HepG2 (cell line): Measurements from ENCODE around the gene SCFD2. TPM values are rescaled to one million over a fixed set of nuclear protein-coding genes. Genes with fewer than 3 reads are reported as not detected.

ENCODE experiments used
- ATAC-seq: fragments of 200-7000 bp; cut with Tn5 transposase; 3 replicates; pipeline ENCODE4 v1.9.1; 2020; ENCODE audit warnings: mild to moderate bottlenecking, moderate library complexity
- BruUV-seq: library from RNA; stranded (reverse); fragments of 400-500 nt; replicated peaks from 2 replicates; lab custom pipeline; 2021; lab: Mats Ljungman, UMichigan
- CTCF ChIA-PET: fragments of 300-600 bp; formaldehyde crosslinking; extraction: SDS; loops from one replicate; lab custom pipeline; 2021; ENCODE audit warnings: low total read pairs, inconsistent platforms, low intra/inter-chr PET ratio; lab: Yijun Ruan, JAX
- POLR2A ChIA-PET: fragments of 350-600 bp; sonication (Branson Sonifier 250); formaldehyde crosslinking; loops from one replicate; lab custom pipeline; 2020; ENCODE audit warnings: antibody characterized with exemption, inconsistent platforms; lab: Yijun Ruan, JAX
- DNase-seq: peaks from one replicate; pipeline ENCODE4 v3.0.0-alpha.2; 2015; ENCODE audit warnings: low spot score
- FAIRE-seq: peaks from 3 replicates; lab custom pipeline; 2011; peaks lifted over from hg19 to GRCh38; lab: Jason Lieb, UNC
- H2AFZ ChIP-seq: one replicate; pipeline ENCODE4 v1.6.1; 2011; ENCODE audit warnings: low read length, inconsistent platforms
- H3K27ac ChIP-seq: fragments of 300-600 bp; 3 replicates; pipeline ENCODE4 v1.8.0; 2011; ENCODE audit warnings: mixed run types, mild to moderate bottlenecking, mixed read lengths, low read length, inconsistent platforms; ENCODE audit not compliant: insufficient read depth; ENCODE audit errors: extremely low read length
- H3K27me3 ChIP-seq, 2 experiments: fragments of 200-600 bp in 1 of 2; 2 replicates in 1 of 2; 3 replicates in 1 of 2; pipeline versions ENCODE4 v1.6.0 to v1.8.0; 2011; ENCODE audit warnings: low read length in 2 of 2, mild to moderate bottlenecking in 2 of 2, moderate library complexity in 2 of 2, inconsistent platforms in 1 of 2; ENCODE audit not compliant: insufficient read depth in 2 of 2, control insufficient read depth in 1 of 2
- H3K36me3 ChIP-seq, 2 experiments: fragments of 200-600 bp in 1 of 2; replicated peaks in 1 of 2; 2 replicates in 1 of 2; 3 replicates in 1 of 2; pipeline versions ENCODE4 v1.5.1 to v1.8.0; 2011; ENCODE audit warnings: low read length in 2 of 2, inconsistent platforms in 1 of 2; ENCODE audit not compliant: insufficient read depth in 2 of 2, control insufficient read depth in 1 of 2
- H3K4me1 ChIP-seq: 2 replicates; pipeline ENCODE4 v1.5.1; 2012; ENCODE audit warnings: low read length, inconsistent platforms; ENCODE audit not compliant: insufficient read depth
- H3K4me2 ChIP-seq: 2 replicates; pipeline ENCODE4 v1.6.0; 2011; ENCODE audit warnings: low read depth, low read length, inconsistent platforms
- H3K4me3 ChIP-seq, 3 experiments: fragments of 200-600 bp in 1 of 3; sonication (generic), shearing (Covaris generic) in 1 of 3; replicated peaks in 1 of 3; 2 replicates each; pipeline ENCODE4 v1.5.1; 2011 to 2016; ENCODE audit warnings: low read length in 3 of 3, inconsistent platforms in 2 of 3, low read depth in 2 of 3, mild to moderate bottlenecking in 2 of 3, control low read depth in 1 of 3, mixed read lengths in 1 of 3; ENCODE audit not compliant: insufficient read depth in 1 of 3
- H3K79me2 ChIP-seq: one replicate; pipeline ENCODE4 v1.6.1; 2011; ENCODE audit warnings: low read length, inconsistent platforms; ENCODE audit not compliant: insufficient read depth
- H3K9ac ChIP-seq: 2 replicates; pipeline ENCODE4 v1.6.0; 2011; ENCODE audit warnings: mild to moderate bottlenecking, low read depth, low read length, inconsistent platforms; ENCODE audit not compliant: insufficient read depth
- H3K9me3 ChIP-seq: 2 replicates; pipeline ENCODE4 v1.5.1; 2012; ENCODE audit warnings: mild to moderate bottlenecking, low read length
- H4K20me1 ChIP-seq: 2 replicates; pipeline ENCODE4 v1.6.0; 2011; ENCODE audit warnings: inconsistent platforms, mild to moderate bottlenecking, low read length, moderate library complexity; ENCODE audit not compliant: insufficient read depth
- CAMTA2 ChIP-seq: sonication (generic); formaldehyde crosslinking; IDR thresholded peaks from 2 replicates; pipeline ENCODE4 v1.4.0; 2020; ENCODE audit warnings: mild to moderate bottlenecking, missing genetic modification reagents, borderline replicate concordance
- PAWR ChIP-seq: sonication (generic); formaldehyde crosslinking; IDR thresholded peaks from 2 replicates; pipeline ENCODE4 v1.4.0; 2020; ENCODE audit warnings: missing genetic modification reagents, mild to moderate bottlenecking, borderline replicate concordance
- PLRG1 ChIP-seq: fragments of 450-650 bp; conservative IDR thresholded peaks from 2 replicates; pipeline ENCODE4 v1.6.1; 2016
- SNAI1 ChIP-seq: sonication (generic); formaldehyde crosslinking; IDR thresholded peaks from 2 replicates; pipeline ENCODE4 v1.5.0; 2020; ENCODE audit warnings: mild to moderate bottlenecking, missing genetic modification reagents, borderline replicate concordance
- STAT5B ChIP-seq: sonication (generic); formaldehyde crosslinking; IDR thresholded peaks from 2 replicates; pipeline ENCODE4 v1.4.0; 2020; ENCODE audit warnings: missing genetic modification reagents
- ZFP82 ChIP-seq: sonication (generic); formaldehyde crosslinking; IDR thresholded peaks from 2 replicates; pipeline ENCODE4 v1.5.1; 2020; ENCODE audit warnings: mild to moderate bottlenecking, missing genetic modification reagents, borderline replicate concordance
- ZKSCAN1 ChIP-seq: fragments of 150-350 bp; IDR thresholded peaks from 2 replicates; pipeline ENCODE4 v1.6.1; 2014; ENCODE audit warnings: low read length
- ZMYM4 ChIP-seq: sonication (generic); formaldehyde crosslinking; IDR thresholded peaks from 2 replicates; pipeline ENCODE4 v1.8.1; 2023; ENCODE audit warnings: mild to moderate bottlenecking, missing genetic modification reagents
- ZNF160 ChIP-seq: sonication (generic); formaldehyde crosslinking; IDR thresholded peaks from 2 replicates; pipeline ENCODE4 v1.8.0; 2022; ENCODE audit warnings: mild to moderate bottlenecking, inconsistent platforms, missing genetic modification reagents
- ZNF207 ChIP-seq: fragments of 450-650 bp; IDR thresholded peaks from 2 replicates; pipeline ENCODE4 v1.6.1; 2016; ENCODE audit warnings: antibody characterized with exemption, borderline replicate concordance
- ZNF326 ChIP-seq: sonication (generic); formaldehyde crosslinking; IDR thresholded peaks from 2 replicates; pipeline ENCODE4 v1.4.0; 2020; ENCODE audit warnings: missing genetic modification reagents, borderline replicate concordance
- ZNF567 ChIP-seq: sonication (generic); formaldehyde crosslinking; IDR thresholded peaks from 2 replicates; pipeline ENCODE4 v1.8.1; 2023; ENCODE audit warnings: mild to moderate bottlenecking, missing genetic modification reagents, borderline replicate concordance
- in situ Hi-C: cut with HindIII; loops from 2 replicates; pipeline ENCODE4 v1.10.0; 2017; ENCODE audit warnings: low pct_unique_long_range_greater_than_20kb; ENCODE audit not compliant: extremely low pct_ligation_motif_present
- intact Hi-C: fragments of 100-400 bp; cut with micrococcal nuclease; formaldehyde crosslinking; loops from one replicate; pipeline ENCODE4 v1.10.0; 2022; ENCODE audit not compliant: unreplicated experiment
- polyA plus RNA-seq, 8 experiments: library from polyadenylated mRNA; depleted of rRNA in 3 of 8; stranded (reverse) in 7 of 8; unstranded in 1 of 8; fragments of >200 nt; fragmentation: Illumina TruSeq in 4 of 8; extraction: Trizol in 4 of 8; gene quantifications; 2 replicates each; pipeline versions ENCODE4 v1.2.1 to v1.2.3, GENCODE V29; 2011 to 2016; ENCODE audit warnings: low read depth in 4 of 8, missing spikeins in 1 of 8, mixed read lengths in 1 of 8; ENCODE audit not compliant: insufficient read depth in 1 of 8
- total RNA-seq, 5 experiments: library from RNA; depleted of rRNA; stranded (reverse); fragments of >200 nt; fragmentation: Illumina TruSeq; extraction: Trizol; gene quantifications; 2 replicates each; pipeline ENCODE4 v1.2.3, GENCODE V29; 2016; ENCODE audit warnings: low read depth in 1 of 5
- TF ChIP-seq, protein P1 (sequence below): sonication (generic); formaldehyde crosslinking; IDR thresholded peaks from 2 replicates; pipeline ENCODE4 v1.8.1; 2023; ENCODE audit warnings: mild to moderate bottlenecking, moderate library complexity, missing genetic modification reagents
- TF ChIP-seq, protein P2 (sequence below): sonication (generic); formaldehyde crosslinking; IDR thresholded peaks from 2 replicates; pipeline ENCODE4 v1.4.0; 2020; ENCODE audit warnings: missing genetic modification reagents
- TF ChIP-seq, protein P3 (sequence below): sonication (generic); formaldehyde crosslinking; conservative IDR thresholded peaks from 2 replicates; pipeline ENCODE4 v1.8.0; 2022; ENCODE audit warnings: low read depth, missing genetic modification reagents

The SCFD2 gene
- total and polyA plus RNA-seq, 2 of the 13 experiments (the other 11 are each of a cell fraction or from before 2014, with no cell fraction given): 4.6 to 15.6 TPM

DNA sequence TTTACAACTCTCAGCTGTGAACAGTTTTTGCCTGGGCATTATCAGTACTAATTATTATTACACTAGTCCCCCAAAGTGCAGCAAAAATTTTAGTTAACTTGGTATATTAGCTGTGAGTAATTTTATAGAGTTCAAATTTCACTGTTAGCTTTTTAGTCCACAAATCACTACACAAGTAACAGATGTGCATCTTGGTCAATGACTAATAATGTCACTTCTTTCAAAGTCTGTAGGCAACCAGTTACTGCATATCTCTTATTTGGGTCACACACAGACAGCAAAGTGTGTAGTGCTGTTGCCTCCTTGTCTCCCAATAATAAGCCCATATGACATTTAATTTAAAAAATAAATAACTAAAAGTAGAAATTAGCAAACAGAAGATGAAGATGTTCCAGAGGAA, 159.9 kb downstream of the SCFD2 start:
- no peak for TF ChIP-seq STAT5B (CRISPR knock-in tag)
- TF ChIP-seq ZNF207: no peak
- TF ChIP-seq ZNF326 (CRISPR knock-in tag): no peak
- no peak for TF ChIP-seq SNAI1
- TF ChIP-seq PAWR (CRISPR knock-in tag): no peak
- TF ChIP-seq ZKSCAN1: no peak
- TF ChIP-seq CAMTA2 (CRISPR knock-in tag): no peak
- TF ChIP-seq PLRG1: no peak
- no peak for TF ChIP-seq ZMYM4 (CRISPR knock-in tag)
- no peak for TF ChIP-seq ZFP82 (CRISPR knock-in tag)
- no peak for TF ChIP-seq ZNF567 (CRISPR knock-in tag)
- TF ChIP-seq ZNF160 (CRISPR knock-in tag): no peak
- TF ChIP-seq, protein P1, sequence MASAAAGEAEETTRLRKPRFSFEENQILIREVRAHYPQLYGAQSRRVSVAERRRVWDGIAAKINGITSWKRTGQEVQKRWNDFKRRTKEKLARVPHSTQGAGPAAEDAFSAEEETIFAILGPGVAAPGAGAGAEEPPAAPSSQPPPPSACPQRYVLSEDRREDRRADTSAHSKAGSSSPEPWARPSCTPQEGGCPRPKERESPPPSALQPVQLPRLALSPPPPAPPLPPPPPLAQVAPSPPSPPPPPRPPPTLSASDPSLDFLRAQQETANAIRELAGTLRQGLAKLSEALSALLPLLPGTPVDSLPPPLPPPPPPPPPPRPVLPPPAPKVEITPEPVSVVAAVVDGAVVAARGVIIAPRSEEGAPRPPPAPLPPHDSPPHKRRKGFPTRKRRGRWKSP (CRISPR knock-in tag): no peak
- TF ChIP-seq, protein P2, sequence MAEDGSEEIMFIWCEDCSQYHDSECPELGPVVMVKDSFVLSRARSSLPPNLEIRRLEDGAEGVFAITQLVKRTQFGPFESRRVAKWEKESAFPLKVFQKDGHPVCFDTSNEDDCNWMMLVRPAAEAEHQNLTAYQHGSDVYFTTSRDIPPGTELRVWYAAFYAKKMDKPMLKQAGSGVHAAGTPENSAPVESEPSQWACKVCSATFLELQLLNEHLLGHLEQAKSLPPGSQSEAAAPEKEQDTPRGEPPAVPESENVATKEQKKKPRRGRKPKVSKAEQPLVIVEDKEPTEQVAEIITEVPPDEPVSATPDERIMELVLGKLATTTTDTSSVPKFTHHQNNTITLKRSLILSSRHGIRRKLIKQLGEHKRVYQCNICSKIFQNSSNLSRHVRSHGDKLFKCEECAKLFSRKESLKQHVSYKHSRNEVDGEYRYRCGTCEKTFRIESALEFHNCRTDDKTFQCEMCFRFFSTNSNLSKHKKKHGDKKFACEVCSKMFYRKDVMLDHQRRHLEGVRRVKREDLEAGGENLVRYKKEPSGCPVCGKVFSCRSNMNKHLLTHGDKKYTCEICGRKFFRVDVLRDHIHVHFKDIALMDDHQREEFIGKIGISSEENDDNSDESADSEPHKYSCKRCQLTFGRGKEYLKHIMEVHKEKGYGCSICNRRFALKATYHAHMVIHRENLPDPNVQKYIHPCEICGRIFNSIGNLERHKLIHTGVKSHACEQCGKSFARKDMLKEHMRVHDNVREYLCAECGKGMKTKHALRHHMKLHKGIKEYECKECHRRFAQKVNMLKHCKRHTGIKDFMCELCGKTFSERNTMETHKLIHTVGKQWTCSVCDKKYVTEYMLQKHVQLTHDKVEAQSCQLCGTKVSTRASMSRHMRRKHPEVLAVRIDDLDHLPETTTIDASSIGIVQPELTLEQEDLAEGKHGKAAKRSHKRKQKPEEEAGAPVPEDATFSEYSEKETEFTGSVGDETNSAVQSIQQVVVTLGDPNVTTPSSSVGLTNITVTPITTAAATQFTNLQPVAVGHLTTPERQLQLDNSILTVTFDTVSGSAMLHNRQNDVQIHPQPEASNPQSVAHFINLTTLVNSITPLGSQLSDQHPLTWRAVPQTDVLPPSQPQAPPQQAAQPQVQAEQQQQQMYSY (CRISPR knock-in tag): no peak
- TF ChIP-seq, protein P3, sequence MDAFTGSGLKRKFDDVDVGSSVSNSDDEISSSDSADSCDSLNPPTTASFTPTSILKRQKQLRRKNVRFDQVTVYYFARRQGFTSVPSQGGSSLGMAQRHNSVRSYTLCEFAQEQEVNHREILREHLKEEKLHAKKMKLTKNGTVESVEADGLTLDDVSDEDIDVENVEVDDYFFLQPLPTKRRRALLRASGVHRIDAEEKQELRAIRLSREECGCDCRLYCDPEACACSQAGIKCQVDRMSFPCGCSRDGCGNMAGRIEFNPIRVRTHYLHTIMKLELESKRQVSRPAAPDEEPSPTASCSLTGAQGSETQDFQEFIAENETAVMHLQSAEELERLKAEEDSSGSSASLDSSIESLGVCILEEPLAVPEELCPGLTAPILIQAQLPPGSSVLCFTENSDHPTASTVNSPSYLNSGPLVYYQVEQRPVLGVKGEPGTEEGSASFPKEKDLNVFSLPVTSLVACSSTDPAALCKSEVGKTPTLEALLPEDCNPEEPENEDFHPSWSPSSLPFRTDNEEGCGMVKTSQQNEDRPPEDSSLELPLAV: no peak
- DNase-seq: no peak
- H3K4me3 ChIP-seq: no peak overlapping the region
- no peak for ATAC-seq
- H3K36me3 ChIP-seq: no peaks in the 10 kb centered on the region
- no TSS peak for BruUV-seq
- H3K9ac ChIP-seq: no peak overlapping the region
- H3K79me2 ChIP-seq: no peaks in the 10 kb centered on the region
- ChIA-PET POLR2A (no interaction called here), CTCF (no interaction called here)
- in situ Hi-C loops: no loop called here
- no peaks in the 10 kb centered on the region for H3K27me3 ChIP-seq
- H3K4me1 ChIP-seq: peaks cover 12% of the 10 kb centered on the region
- no peak overlapping the region for H2AFZ ChIP-seq
- H3K4me2 ChIP-seq: no peak overlapping the region
- no peak overlapping the region for H3K27ac ChIP-seq
- H4K20me1 ChIP-seq: no peaks in the 10 kb centered on the region
- FAIRE-seq: no peak
- intact Hi-C loops: loop anchor here (5.0 kb wide), 1 partner anchor 406 kb away; no protein-coding TSS in a partner anchor
- H3K9me3 ChIP-seq: no peaks in the 10 kb centered on the region
